HepG2 (cell line): ENCODE results near the gene CDC42EP4. TPM values are rescaled to one million over a fixed set of nuclear protein-coding genes. Genes with fewer than 3 reads are reported as not detected.

ENCODE experiments used
- AFF4 ChIP-seq: sonication (generic); formaldehyde crosslinking; IDR thresholded peaks from 2 replicates; pipeline ENCODE4 v1.4.0; 2020; ENCODE audit warnings: missing genetic modification reagents
- CEBPB ChIP-seq: IDR thresholded peaks from 2 replicates; pipeline ENCODE4 v1.6.1; 2011; ENCODE audit warnings: low read depth, low read length, improper control_type of control experiment, borderline replicate concordance
- EZH2 ChIP-seq: conservative IDR thresholded peaks from 2 replicates; pipeline ENCODE4 v1.6.1; 2012; ENCODE audit warnings: mild to moderate bottlenecking, low read depth, low read length, moderate library complexity
- GMEB2 ChIP-seq: IDR thresholded peaks from 2 replicates; pipeline ENCODE4 v1.6.1; 2016; ENCODE audit warnings: missing biosample characterization, missing genetic modification reagents, low read depth
- HNF1B ChIP-seq: sonication (generic); formaldehyde crosslinking; IDR thresholded peaks from 2 replicates; pipeline ENCODE4 v1.5.1; 2020; ENCODE audit warnings: mild to moderate bottlenecking, moderate library complexity, missing genetic modification reagents
- KLF9 ChIP-seq: IDR thresholded peaks from 2 replicates; pipeline ENCODE4 v1.6.1; 2016; ENCODE audit warnings: low read depth
- NCOA2 ChIP-seq: sonication (generic); formaldehyde crosslinking; IDR thresholded peaks from 2 replicates; pipeline ENCODE4 v1.8.0; 2022; ENCODE audit warnings: inconsistent platforms
- NCOR1 ChIP-seq: fragments of 200-600 bp; sonication (generic); IDR thresholded peaks from 2 replicates; pipeline ENCODE4 v1.7.0; 2017; ENCODE audit warnings: antibody characterized with exemption, low read length, borderline replicate concordance
- NKX3-1 ChIP-seq: sonication (generic); formaldehyde crosslinking; IDR thresholded peaks from 2 replicates; pipeline ENCODE4 v1.5.0; 2020; ENCODE audit warnings: missing genetic modification reagents
- PRDM4 ChIP-seq: sonication (generic); formaldehyde crosslinking; IDR thresholded peaks from 2 replicates; pipeline ENCODE4 v1.9.0; 2021; ENCODE audit warnings: missing genetic modification reagents, borderline replicate concordance
- XRCC5 ChIP-seq: fragments of 200-400 bp; formaldehyde crosslinking; optimal IDR thresholded peaks from 2 replicates; pipeline ENCODE3; 2017; ENCODE audit warnings: mild to moderate bottlenecking, low read length
- ZBTB20 ChIP-seq: sonication (generic); formaldehyde crosslinking; IDR thresholded peaks from 2 replicates; pipeline ENCODE4 v1.8.1; 2023; ENCODE audit warnings: missing genetic modification reagents, low read depth, mild to moderate bottlenecking, borderline replicate concordance
- ZBTB38 ChIP-seq: sonication (generic); formaldehyde crosslinking; IDR thresholded peaks from 2 replicates; pipeline ENCODE4 v1.5.1; 2020; ENCODE audit warnings: mild to moderate bottlenecking, missing genetic modification reagents
- ZIK1 ChIP-seq: sonication (generic); formaldehyde crosslinking; IDR thresholded peaks from 2 replicates; pipeline ENCODE4 v1.5.0; 2020; ENCODE audit warnings: mild to moderate bottlenecking, low read depth, missing genetic modification reagents, borderline replicate concordance
- ZNF329 ChIP-seq: sonication (generic); formaldehyde crosslinking; IDR thresholded peaks from 2 replicates; pipeline ENCODE4 v1.9.0; 2021; ENCODE audit warnings: low read depth, mild to moderate bottlenecking, missing genetic modification reagents
- ZNF740 ChIP-seq: sonication (generic); formaldehyde crosslinking; IDR thresholded peaks from 2 replicates; pipeline ENCODE4 v1.4.0; 2020; ENCODE audit warnings: missing genetic modification reagents
- ZNF75D ChIP-seq: sonication (generic); formaldehyde crosslinking; IDR thresholded peaks from 2 replicates; pipeline ENCODE4 v1.8.1; 2023; ENCODE audit warnings: missing genetic modification reagents, mild to moderate bottlenecking, borderline replicate concordance
- ZNF773 ChIP-seq: sonication (generic); formaldehyde crosslinking; IDR thresholded peaks from 2 replicates; pipeline ENCODE4 v1.4.0; 2020; ENCODE audit warnings: missing genetic modification reagents, borderline replicate concordance
- ZNF792 ChIP-seq: IDR thresholded peaks from 2 replicates; pipeline ENCODE4 v1.6.1; 2016
- polyA plus RNA-seq, 8 experiments: library from polyadenylated mRNA; depleted of rRNA in 3 of 8; stranded (reverse) in 7 of 8; unstranded in 1 of 8; fragments of >200 nt; fragmentation: Illumina TruSeq in 4 of 8; extraction: Trizol in 4 of 8; gene quantifications; 2 replicates each; pipeline versions ENCODE4 v1.2.1 to v1.2.3, GENCODE V29; 2011 to 2016; ENCODE audit warnings: low read depth in 4 of 8, missing spikeins in 1 of 8, mixed read lengths in 1 of 8; ENCODE audit not compliant: insufficient read depth in 1 of 8
- total RNA-seq, 5 experiments: library from RNA; depleted of rRNA; stranded (reverse); fragments of >200 nt; fragmentation: Illumina TruSeq; extraction: Trizol; gene quantifications; 2 replicates each; pipeline ENCODE4 v1.2.3, GENCODE V29; 2016; ENCODE audit warnings: low read depth in 1 of 5

The CDC42EP4 gene
- total and polyA plus RNA-seq, 2 of the 13 experiments (the other 11 are each of a cell fraction or from before 2014, with no cell fraction given) = 19.0 to 54.0 TPM

GRCh38 chr17:73288534-73289302, 23.1 kb downstream of the CDC42EP4 start (continued):
- no peak for TF ChIP-seq PRDM4 (CRISPR knock-in tag)
- TF ChIP-seq EZH2 = no peak
- peak; percentile 66; the same call in 1 of the 2 replicates for TF ChIP-seq ZIK1 (CRISPR knock-in tag)
- no peak for TF ChIP-seq AFF4 (CRISPR knock-in tag)
- TF ChIP-seq ZNF329 (CRISPR knock-in tag) = 0 out of 2 replicates have a peak, but pooled peaks have one; percentile 41
- peak; percentile 100 for TF ChIP-seq NCOR1
- TF ChIP-seq ZNF792 = peak; percentile 82; the same call in 1 of the 2 replicates
- no peak for TF ChIP-seq XRCC5
- TF ChIP-seq ZNF740 (CRISPR knock-in tag) = peak; percentile 44
- TF ChIP-seq NCOA2 (CRISPR knock-in tag) = peak; percentile 93
- peak; percentile 9; the same call in 1 of the 2 replicates for TF ChIP-seq CEBPB
- peak; percentile 98 for TF ChIP-seq HNF1B (CRISPR knock-in tag)
- TF ChIP-seq ZNF75D (CRISPR knock-in tag) = no peak
- TF ChIP-seq NKX3-1 (CRISPR knock-in tag) = no peak
- no peak for TF ChIP-seq GMEB2 (CRISPR knock-in tag)
- peak; percentile 91; the same call in 1 of the 2 replicates for TF ChIP-seq ZBTB20 (CRISPR knock-in tag)
- peak; percentile 92 for TF ChIP-seq ZBTB38 (CRISPR knock-in tag)
- no peak for TF ChIP-seq KLF9 (CRISPR knock-in tag)
- no peak for TF ChIP-seq ZNF773 (CRISPR knock-in tag)
